ENCODE results near the gene SLC9A3.

Gene SLC9A3

DNA sequence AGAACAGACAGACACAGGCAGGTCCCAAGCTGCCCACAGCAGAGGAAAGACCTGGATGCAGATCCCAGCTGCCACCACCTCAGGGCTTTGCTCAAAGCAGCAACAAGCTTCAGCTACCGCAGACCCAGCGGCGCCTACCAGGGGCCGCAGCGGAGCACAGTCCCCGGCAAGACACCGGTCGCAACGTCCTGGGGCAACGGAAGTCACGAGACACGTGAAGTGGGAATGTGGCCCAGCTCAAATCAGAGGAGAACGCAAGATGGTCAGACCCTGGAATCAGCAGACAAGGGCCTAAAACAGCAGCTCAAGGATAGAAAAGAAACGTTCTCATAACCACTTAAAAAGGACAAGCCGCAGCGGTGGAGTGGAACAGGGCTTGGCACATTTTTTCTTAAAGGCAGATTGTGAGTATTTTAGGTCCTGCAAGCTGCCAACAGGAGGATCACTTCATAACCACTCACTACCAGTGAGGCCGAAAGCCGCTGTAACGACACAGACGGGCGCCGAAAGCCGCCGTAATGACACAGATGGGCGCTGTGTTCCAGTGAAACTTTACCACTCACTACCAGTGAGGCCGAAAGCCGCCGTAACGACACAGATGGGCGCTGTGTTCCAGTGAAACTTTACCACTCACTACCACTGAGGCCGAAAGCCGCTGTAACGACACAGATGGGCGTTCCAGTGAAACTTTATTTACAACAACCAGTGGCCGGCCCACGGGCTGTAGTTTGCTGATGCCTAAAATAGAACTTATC is 21.7 kb downstream of the SLC9A3 start:
- no peak for DNase-seq

DNA sequence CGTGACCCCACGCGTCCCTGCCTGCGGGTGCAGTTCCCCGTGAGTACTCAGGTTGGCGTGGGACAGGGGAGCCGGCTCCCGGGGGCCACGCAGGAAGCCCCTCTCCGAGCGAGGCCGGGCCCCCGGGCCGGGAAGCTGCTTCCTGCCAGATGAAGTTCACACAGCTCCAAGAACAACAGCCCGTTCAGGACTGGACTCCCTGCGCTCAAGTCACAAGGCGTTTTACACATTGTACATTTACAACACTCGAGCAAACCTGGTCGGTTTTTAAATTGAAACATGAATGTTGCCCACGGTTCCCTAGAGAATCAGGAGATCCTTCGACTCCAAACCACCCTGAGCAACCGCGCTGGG is 22.4 kb downstream of the SLC9A3 start:
- DNase-seq: no peak

DNA sequence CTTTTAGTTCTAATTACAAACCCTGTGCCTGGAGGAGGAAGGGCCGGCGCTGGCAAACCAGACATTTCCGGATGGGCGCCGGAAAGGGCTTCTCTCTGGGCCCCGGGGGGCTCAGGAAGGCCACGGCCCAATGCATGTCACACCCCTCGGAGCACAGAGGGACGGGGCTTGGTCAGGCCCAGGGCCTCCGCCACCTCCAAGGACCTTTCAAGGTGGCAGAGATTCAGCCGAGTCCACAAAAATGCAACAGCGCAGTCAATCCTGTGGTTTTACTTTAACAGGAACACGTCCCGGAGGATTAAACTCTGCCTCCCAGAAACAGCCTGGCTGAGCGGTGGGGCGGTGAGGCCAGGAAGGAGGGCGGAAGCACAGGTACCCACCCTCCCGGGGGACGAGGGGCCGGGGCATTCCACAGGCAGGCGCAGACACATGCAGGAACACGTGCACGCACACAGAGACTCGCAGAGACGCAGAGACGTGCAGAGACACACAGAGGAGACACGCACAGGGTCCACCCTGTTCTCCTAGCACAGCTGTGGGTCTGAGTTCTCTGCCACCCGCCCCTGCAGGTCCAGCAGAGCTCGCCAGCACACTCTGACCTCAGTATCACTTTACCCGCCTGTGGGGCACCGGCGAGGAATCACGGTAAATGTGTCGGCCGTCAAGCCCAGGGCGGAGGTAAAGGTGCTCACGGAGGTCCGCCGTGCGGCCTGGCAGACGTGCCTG is 23.0 kb downstream of the SLC9A3 start:
- DNase-seq: no peak

DNA sequence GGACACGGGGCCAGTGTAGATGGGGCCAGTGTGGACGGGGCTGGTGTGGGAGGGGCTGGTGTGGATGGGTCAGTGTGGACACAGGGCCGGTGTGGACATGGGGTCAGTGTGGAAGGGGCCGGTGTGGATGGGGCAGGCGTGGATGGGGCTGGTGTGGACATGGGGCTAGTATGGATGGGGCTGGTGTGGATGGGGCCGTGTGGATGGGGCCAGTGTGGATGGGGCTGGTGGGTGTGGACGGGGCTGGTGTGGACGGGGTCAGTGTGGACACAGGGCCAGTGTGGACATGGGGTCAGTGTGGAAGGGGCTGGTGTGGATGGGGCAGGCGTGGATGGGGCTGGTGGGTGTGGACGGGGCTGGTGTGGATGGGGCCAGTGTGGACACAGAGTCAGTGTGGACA is 23.8 kb downstream of the SLC9A3 start:
- DNase-seq: no peak

DNA sequence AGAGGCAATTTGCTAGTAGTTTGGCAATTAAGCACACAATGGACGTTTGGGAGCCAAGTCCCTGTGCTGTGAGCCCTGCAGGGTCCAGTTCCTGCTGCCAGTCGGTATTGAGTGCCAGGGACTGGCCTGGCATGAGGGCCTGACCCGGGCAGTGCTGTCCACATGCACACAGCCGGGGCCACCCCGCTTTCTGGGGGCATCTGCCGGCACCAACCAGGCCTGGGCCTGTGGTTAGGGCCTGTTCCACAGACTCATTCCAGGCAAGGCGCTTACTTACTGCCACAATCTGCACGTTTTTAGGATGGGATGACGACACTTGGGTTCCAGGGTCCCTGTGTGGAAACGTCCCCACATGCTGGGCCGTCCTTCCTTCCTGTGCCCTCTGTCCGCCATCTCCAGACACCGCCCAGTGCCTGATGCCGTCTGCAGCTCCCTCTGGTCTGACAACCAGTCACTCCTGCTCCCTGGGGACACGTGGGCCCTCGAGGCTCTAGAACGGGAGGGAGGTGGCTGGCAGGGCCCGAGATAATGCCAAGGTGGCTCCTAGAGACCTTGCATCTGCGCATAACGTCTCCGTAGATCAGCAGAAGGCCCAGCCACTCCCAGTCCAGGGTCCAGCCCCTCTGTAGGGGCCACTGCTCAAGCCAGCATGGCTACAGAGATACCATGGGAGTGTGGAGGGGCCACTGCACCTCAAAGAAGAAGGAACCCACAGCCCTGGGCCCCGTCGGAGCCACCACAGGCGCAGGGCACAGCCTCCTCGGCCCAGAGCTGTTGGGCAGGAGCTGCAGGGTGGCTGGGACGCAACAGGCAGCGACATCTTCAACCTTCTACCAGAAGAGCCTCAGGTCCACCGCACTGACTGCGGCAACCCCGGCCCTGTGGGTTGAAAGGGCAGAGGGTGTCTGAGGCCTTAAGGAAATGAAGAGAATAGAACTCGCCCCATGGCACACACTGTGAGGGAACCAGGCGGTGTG is 24.7 kb downstream of the SLC9A3 start:
- no peak for DNase-seq

GRCh38 chr5:497871-498509 is 26.3 kb downstream of the SLC9A3 start:
- DNase-seq: no peak

GRCh38 chr5:497090-497700 is 27.1 kb downstream of the SLC9A3 start:
- no peak for DNase-seq

DNA sequence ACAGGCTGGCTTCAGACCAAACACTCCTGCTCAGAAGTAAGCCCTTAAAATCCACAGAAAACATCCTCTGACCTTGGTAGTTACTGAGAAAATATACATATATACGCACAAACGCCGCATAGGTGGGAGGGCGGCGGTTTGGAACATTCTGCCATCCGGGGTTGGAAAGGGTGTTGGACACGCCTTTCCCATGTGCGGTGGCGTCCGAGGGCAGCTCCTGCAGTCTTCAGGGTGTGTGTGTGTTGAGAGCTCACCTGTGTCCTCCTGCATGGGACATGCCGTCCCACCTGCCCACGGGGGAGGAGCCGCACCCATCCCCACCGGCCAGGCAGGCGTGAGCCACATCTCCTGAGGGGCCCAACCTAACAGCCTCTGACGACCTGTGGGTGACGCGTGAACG is 28.2 kb downstream of the SLC9A3 start:
- no peak for DNase-seq

DNA sequence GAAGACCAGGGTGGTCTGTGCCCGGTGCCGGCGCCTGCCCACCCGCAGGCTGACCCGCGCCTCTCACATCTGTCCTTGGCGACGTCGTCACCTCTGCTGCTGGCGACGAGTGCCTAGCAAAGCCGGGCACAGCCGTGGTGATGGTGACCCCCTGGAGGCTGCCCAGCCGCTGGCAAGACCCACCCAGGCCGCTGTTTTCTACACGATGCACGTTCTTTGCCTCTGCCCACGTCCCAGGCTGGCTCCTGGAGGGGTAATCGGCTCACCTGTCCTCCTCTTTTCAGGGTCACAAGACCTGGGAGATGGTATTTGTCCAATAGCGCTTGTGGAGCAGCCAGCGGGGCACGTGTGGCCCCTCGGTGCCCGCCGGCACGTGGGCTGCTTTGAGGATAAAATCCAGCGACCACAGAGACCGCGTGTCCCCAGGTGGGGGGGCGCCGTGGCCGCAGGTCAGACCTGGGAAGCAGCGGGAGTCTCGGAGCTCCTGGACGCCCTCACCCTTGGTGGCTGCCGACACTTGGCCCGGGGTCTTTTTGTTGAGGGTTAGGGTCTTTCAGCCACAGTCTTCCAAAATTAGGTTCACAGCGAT is 29.5 kb downstream of the SLC9A3 start:
- DNase-seq: no peak

DNA sequence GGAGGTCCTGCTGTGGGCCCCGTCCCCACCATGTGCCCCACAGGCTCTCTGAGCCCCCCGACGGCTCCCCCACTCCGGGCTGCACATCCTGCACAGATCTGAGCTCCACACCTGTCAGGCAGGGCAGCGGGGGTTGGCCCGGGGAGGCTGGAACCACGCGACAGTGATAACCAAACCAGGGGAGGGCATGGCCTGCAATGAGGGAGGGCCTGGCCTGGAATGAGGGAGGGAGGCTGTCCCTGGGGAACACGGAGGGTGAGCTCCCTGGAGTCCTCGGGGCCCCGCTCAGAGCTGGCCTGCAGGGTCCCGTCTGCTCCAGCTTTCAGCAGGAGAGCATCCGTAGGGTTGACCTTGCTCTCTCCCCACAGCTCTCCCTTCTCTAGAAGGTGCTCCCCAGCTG is 30.5 kb downstream of the SLC9A3 start:
- no peak for DNase-seq

DNA sequence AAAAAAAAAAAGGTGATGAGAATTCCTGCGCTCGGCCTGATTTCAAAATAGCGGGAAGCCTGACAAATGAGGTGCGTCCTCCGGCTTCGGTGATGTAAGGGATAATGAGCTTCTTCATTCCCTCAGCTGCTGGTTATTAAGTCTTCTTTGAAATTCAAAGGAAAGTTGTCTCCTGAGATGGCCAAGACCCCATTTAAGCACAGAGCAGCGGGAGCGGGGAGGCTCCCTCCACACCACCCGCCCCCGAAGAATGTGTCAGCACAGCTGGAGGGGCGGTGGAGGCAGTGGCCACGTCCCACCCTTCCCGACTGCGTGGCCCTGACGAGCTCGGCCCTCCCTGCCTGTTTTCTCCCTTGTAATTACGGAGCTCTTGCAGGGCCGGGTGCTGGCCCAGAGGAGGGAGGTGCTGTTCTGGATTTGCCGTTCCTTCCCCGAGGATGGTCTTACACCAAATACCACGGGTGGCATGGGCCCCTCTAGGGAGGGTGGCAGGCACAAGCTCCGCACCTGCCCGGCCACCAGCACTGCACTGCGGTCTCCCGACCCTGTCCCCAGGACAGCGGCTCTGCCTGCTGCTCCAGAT is 31.0 kb downstream of the SLC9A3 start:
- no peak for DNase-seq

DNA sequence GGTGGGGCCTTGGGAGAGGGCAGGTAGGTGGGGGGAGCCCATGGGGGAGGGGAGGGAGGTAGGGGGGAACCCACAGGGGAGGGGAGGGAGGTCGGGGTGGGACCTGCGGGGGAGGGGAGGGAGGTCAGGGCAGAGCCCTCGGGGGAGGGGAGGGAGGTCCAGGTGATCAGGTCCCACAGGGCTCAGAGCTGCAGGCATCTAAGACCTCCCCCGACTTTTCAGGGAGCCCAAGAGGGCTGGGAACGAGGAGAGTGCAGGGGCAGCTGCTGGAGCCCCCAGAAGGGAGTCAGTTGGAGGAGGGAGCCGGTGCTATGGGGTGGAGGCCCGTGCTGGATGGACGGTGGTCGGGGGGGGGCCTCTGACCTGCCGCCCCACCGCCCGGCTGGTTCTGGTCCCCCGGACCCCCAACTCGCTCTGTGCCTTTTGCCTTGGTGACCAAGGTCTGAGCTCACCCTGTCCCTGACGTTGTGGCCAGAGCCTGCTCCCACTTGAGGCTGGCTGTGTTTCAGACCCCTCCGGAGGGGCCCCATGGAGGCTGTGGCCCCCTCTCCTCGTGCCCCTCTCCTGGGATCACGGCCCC is 31.8 kb downstream of the SLC9A3 start:
- DNase-seq: no peak

DNA sequence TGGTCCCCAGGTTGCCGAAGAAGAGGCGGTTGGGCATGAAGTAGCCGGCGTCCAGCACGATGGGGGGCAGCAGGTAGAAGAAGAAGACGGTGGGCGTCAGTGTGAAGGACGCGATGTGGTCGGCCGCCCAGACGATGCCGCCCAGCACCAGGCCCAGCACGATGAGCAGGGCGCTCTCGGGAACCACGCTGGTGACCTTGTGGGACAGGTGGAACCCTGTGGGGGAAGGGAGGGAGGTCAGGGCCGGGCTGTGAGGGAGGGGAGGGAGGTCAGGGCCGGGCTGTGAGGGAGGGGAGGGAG is 32.4 kb downstream of the SLC9A3 start:
- DNase-seq: no peak

- no peak for DNase-seq
Observed at GRCh38 chr5:491119-491855, 33.0 kb downstream of the SLC9A3 start.

DNA sequence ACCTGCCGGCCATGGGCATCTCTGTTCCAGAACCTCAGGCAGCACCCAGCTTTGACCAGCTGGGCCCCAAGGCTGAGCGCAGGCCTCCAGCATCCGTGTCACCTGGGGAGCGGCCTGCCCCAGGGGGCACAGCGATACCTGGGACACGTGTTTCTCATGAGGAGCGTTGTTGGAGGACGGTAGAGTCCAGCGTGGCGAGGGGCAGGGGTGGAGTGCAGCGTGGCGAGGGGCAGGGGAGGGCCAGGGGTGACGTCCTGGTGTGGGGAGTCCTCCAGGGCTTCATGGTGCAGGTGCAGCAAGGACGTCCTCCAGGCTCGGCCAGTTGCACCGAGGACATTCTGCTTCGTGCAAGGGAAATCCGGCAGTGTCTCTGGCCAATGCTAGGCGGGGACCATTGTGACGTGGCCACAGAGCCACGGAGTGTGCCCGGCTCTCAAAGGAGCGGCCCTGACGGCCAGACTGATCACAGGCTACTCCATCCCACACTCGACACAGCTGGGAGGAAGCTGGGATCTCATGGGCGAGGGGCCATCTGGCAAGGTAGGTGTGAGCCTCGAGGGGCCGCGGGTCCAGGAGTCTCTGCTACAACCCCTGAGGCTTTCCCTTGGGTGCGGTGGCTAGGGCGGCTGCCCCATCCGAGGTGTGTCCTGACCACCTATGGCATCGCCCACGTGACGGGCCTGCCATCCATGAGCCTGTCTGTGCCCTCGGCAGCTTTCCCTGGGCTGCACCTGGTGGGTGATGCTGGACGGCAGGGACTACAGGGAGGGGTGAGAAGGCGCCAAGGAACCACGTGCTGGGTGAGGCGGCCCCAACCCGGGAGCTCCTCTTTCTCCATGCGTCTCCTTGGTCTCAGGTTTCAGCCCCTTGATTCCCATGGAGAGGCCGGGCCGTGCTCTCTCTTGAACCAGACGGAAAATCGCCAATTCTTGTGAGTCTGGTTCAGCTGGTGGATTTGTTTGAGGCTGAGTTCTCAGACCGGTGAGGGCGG is 33.8 kb downstream of the SLC9A3 start:
- DNase-seq: no peak

GRCh38 chr5:489689-490080 is 34.6 kb downstream of the SLC9A3 start:
- DNase-seq: no peak

- no peak for DNase-seq
Observed at GRCh38 chr5:488744-489688, 35.2 kb downstream of the SLC9A3 start.

DNA sequence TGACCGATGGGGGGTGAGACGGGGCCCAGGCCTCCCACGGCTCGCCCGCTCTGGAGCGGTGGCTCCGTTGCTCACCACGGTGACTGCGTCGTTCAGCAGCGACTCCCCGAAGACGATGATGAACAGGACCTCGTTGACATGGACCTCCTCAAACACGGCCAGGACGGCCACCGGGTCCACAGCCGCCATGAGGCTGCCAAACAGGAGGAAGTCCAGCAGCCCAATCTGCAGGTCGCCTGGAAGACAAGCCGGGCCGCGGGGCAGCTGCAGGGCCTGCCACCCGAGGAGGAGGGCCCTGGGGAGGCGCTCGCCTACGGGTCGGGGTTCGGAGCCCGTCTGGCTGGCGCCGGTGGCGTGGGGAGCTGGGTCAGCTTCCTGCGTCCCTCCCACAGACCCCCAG is 36.0 kb downstream of the SLC9A3 start:
- DNase-seq: no peak

Measured in CD4-positive, alpha-beta T cell treated with Interleukin-21 for 1 hour (primary cell).